NCI-H2196 (cell line): ENCODE measurements around the gene RACK1.
"Not testable (repeated sequence)": the region's sequence is repeated elsewhere in the genome, so short reads cannot be mapped to it uniquely, and the experiment has no call there.

Experiments
- DNase-seq: peaks from one replicate; lab custom pipeline; 2025; ENCODE audit not compliant: unreplicated experiment; lab: John Stamatoyannopoulos, UW

Gene RACK1

GRCh38 chr5:181243564-181244343, at the start of gene RACK1:
Gene RACK1, minus strand, starts transcription at chr5:181243906. Its CDS starts 106 bp downstream, at chr5:181243800.
- DNase-seq = no peak

- DNase-seq = not testable (repeated sequence)
Observed at GRCh38 chr5:181287331-181287730, 43.6 kb upstream of the RACK1 start.

- not testable (repeated sequence) for DNase-seq
Observed at GRCh38 chr5:181285962-181286705, 42.4 kb upstream of the RACK1 start.

GRCh38 chr5:181283841-181284755, 40.4 kb upstream of the RACK1 start:
- not testable (repeated sequence) for DNase-seq

- DNase-seq = no peak
Observed at GRCh38 chr5:181283347-181283746, 39.6 kb upstream of the RACK1 start.

GRCh38 chr5:181282874-181283273, 39.2 kb upstream of the RACK1 start:
- DNase-seq = no peak

GRCh38 chr5:181282415-181282814, 38.7 kb upstream of the RACK1 start:
- DNase-seq = not testable (repeated sequence)

- no peak for DNase-seq
Observed at GRCh38 chr5:181281984-181282316, 38.2 kb upstream of the RACK1 start.

GRCh38 chr5:181281077-181281983, 37.6 kb upstream of the RACK1 start:
- no peak for DNase-seq

- no peak for DNase-seq
Observed at GRCh38 chr5:181280251-181280762, 36.6 kb upstream of the RACK1 start.

- not testable (repeated sequence) for DNase-seq
Observed at GRCh38 chr5:181273433-181273744, 29.7 kb upstream of the RACK1 start.

- DNase-seq = no peak
Observed at GRCh38 chr5:181271081-181271480, 27.4 kb upstream of the RACK1 start.

- DNase-seq = not testable (repeated sequence)
Observed at GRCh38 chr5:181267907-181268306, 24.2 kb upstream of the RACK1 start.

- DNase-seq = not testable (repeated sequence)
Observed at GRCh38 chr5:181267291-181267904, 23.7 kb upstream of the RACK1 start.

- DNase-seq = no peak
Observed at GRCh38 chr5:181265092-181265671, 21.5 kb upstream of the RACK1 start.

- no peak for DNase-seq
Observed at GRCh38 chr5:181263633-181264032, 19.9 kb upstream of the RACK1 start.

- DNase-seq = no peak
Observed at GRCh38 chr5:181261320-181262049, 17.8 kb upstream of the RACK1 start.

- no peak for DNase-seq
Observed at GRCh38 chr5:181260720-181261319, 17.1 kb upstream of the RACK1 start, which contains the start of gene TRIM52. Gene TRIM52, minus strand, starts transcription at chr5:181261143. Its CDS starts 330 bp downstream, at chr5:181260813.
